Measurements from ENCODE around the gene CLCN4.

GRCh38 chrX:10237241-10237640 is 80.5 kb downstream of the CLCN4 start:
- TF ChIP-seq CTCF (IDR thresholded peaks at IDR 0.05; ENCODE audit: borderline replicate concordance, extremely low read depth, low read length, poor library complexity, severe bottlenecking) (no peak), EZH2 (IDR thresholded peaks at IDR 0.05; ENCODE audit: borderline replicate concordance, low read depth, low read length, severe bottlenecking) (no peak)

Measured in DND-41 (cell line).